BE2C (cell line): Measurements from ENCODE around the gene IGF1.

Experiments
- DNase-seq: peaks from one replicate; pipeline ENCODE4 v3.0.0-alpha.2; 2020
- H3K27me3 ChIP-seq: fragments of 250-450 bp; sonication (Bioruptor Pico); 2 replicates; pipeline ENCODE4 v1.5.1; 2020; ENCODE audit warnings: mild to moderate bottlenecking
- H3K36me3 ChIP-seq: fragments of 250-450 bp; sonication (Bioruptor Pico); 2 replicates; pipeline ENCODE4 v1.5.1; 2020; ENCODE audit warnings: mild to moderate bottlenecking
- H3K4me1 ChIP-seq: fragments of 250-450 bp; sonication (Bioruptor Pico); 2 replicates; pipeline ENCODE4 v1.5.1; 2020
- H3K4me3 ChIP-seq: 2 replicates; pipeline ENCODE4 v1.5.1; 2011; ENCODE audit warnings: low read depth, low read length
- H3K9me3 ChIP-seq: fragments of 250-450 bp; sonication (Bioruptor Pico); 2 replicates; pipeline ENCODE4 v1.5.1; 2020
- CTCF ChIP-seq: IDR thresholded peaks from 2 replicates; pipeline ENCODE4 v1.5.1; 2012; ENCODE audit warnings: mild to moderate bottlenecking, low read depth, low read length

IGF1 gene

GRCh38 chr12:102406033-102406584, 74.3 kb downstream of the IGF1 start:
- DNase-seq = peak; percentile 72

GRCh38 chr12:102401087-102401486, 79.3 kb downstream of the IGF1 start:
- H3K9me3 ChIP-seq = no peaks in the 10 kb centered on the region
- H3K27me3 ChIP-seq = no peaks in the 10 kb centered on the region
- no peaks in the 10 kb centered on the region; the same call in 1 of the 2 replicates for H3K4me1 ChIP-seq
- no peak overlapping the region for H3K4me3 ChIP-seq
- H3K36me3 ChIP-seq = no peaks in the 10 kb centered on the region
- no peak for DNase-seq
- no peak for TF ChIP-seq CTCF

More at GRCh38 chr12:102406033-102406584, 74.3 kb downstream of the IGF1 start:
- Histone ChIP-seq H3K27me3 (no peaks in the 10 kb centered on the region; the same call in 1 of the 2 replicates), H3K4me1 (no peaks in the 10 kb centered on the region; the same call in 1 of the 2 replicates), H3K9me3 (no peaks in the 10 kb centered on the region), H3K36me3 (no peaks in the 10 kb centered on the region), H3K4me3 (no peak overlapping the region)
- no peak for TF ChIP-seq CTCF

GRCh38 chr12:102399653-102400052, 80.7 kb downstream of the IGF1 start:
- no peaks in the 10 kb centered on the region for H3K9me3 ChIP-seq
- no peaks in the 10 kb centered on the region for H3K27me3 ChIP-seq
- no peaks in the 10 kb centered on the region for H3K36me3 ChIP-seq
- no peak for DNase-seq
- no peak for TF ChIP-seq CTCF
- H3K4me3 ChIP-seq = no peak overlapping the region
- no peaks in the 10 kb centered on the region for H3K4me1 ChIP-seq

- H3K27me3 ChIP-seq = no peaks in the 10 kb centered on the region
- H3K4me1 ChIP-seq = no peaks in the 10 kb centered on the region
- TF ChIP-seq CTCF = no peak
- H3K4me3 ChIP-seq = no peak overlapping the region
- no peaks in the 10 kb centered on the region for H3K36me3 ChIP-seq
- no peak for DNase-seq
- no peaks in the 10 kb centered on the region for H3K9me3 ChIP-seq
Measured at GRCh38 chr12:102396276-102396675, 84.1 kb downstream of the IGF1 start.

GRCh38 chr12:102394200-102394599, 86.2 kb downstream of the IGF1 start:
- H3K27me3 ChIP-seq = no peaks in the 10 kb centered on the region
- DNase-seq = no peak
- H3K4me1 ChIP-seq = no peaks in the 10 kb centered on the region
- H3K36me3 ChIP-seq = no peaks in the 10 kb centered on the region
- H3K4me3 ChIP-seq = no peak overlapping the region
- no peak for TF ChIP-seq CTCF
- H3K9me3 ChIP-seq = no peaks in the 10 kb centered on the region

GRCh38 chr12:102390068-102390467, 90.3 kb downstream of the IGF1 start:
- TF ChIP-seq CTCF = no peak
- H3K27me3 ChIP-seq = no peaks in the 10 kb centered on the region
- no peaks in the 10 kb centered on the region for H3K9me3 ChIP-seq
- no peak overlapping the region for H3K4me3 ChIP-seq
- H3K4me1 ChIP-seq = no peaks in the 10 kb centered on the region
- no peak for DNase-seq
- H3K36me3 ChIP-seq = no peaks in the 10 kb centered on the region
